GM21576 (cell line): ENCODE data around the gene NES.

Experiments
- ATAC-seq: cut with Tn5 transposase; IDR thresholded peaks from one replicate; pipeline ENCODE4 v1.9.1; 2021; ENCODE audit warnings: mild to moderate bottlenecking, moderate library complexity; ENCODE audit not compliant: unreplicated experiment

Gene NES

GRCh38 chr1:156704166-156704711, 27.0 kb upstream of the NES start:
- no peak for ATAC-seq

GRCh38 chr1:156703741-156704140, 26.5 kb upstream of the NES start:
- no peak for ATAC-seq

- no peak for ATAC-seq
Measured at GRCh38 chr1:156703336-156703735, 26.1 kb upstream of the NES start.

- ATAC-seq = no peak
Measured at GRCh38 chr1:156700736-156701531, 23.7 kb upstream of the NES start.

GRCh38 chr1:156698995-156699394, 21.8 kb upstream of the NES start:
- no peak for ATAC-seq

GRCh38 chr1:156697481-156697880, 20.3 kb upstream of the NES start:
- no peak for ATAC-seq

- no peak for ATAC-seq
Measured at GRCh38 chr1:156696755-156697154, 19.5 kb upstream of the NES start.

- ATAC-seq = no peak
Measured at GRCh38 chr1:156694690-156694962, 17.4 kb upstream of the NES start.

GRCh38 chr1:156693848-156694689, 16.9 kb upstream of the NES start:
- no peak for ATAC-seq

GRCh38 chr1:156692925-156693847, 16.0 kb upstream of the NES start:
- ATAC-seq = no peak

GRCh38 chr1:156692441-156692924, 15.3 kb upstream of the NES start:
- no peak for ATAC-seq

GRCh38 chr1:156691665-156692440, 14.6 kb upstream of the NES start:
- ATAC-seq = no peak

GRCh38 chr1:156691191-156691590, 14.0 kb upstream of the NES start:
- ATAC-seq = no peak

- ATAC-seq = no peak
Measured at GRCh38 chr1:156690675-156691036, 13.4 kb upstream of the NES start.

- no peak for ATAC-seq
Measured at GRCh38 chr1:156689953-156690674, 12.9 kb upstream of the NES start.

GRCh38 chr1:156689035-156689952, 12.1 kb upstream of the NES start:
- no peak for ATAC-seq

GRCh38 chr1:156684227-156684782, 7.1 kb upstream of the NES start:
- ATAC-seq = no peak
